Dendritic cell treated with granulocyte-macrophage colony-stimulating factor and Interleukin-4, amounts not matched to agents 40 ng/mL and 50 ng/mL, for 4 days (primary cell): Measurements from ENCODE around the gene MAP3K14.

Experiments used
- H3K27ac Mint-ChIP-seq: one replicate; pipeline ENCODE4 v1.8.0; 2022; ENCODE audit warnings: mild to moderate bottlenecking, mixed read lengths
- H3K27me3 Mint-ChIP-seq: one replicate; pipeline ENCODE4 v1.8.0; 2022; ENCODE audit warnings: mild to moderate bottlenecking, mixed read lengths
- H3K36me3 Mint-ChIP-seq: one replicate; pipeline ENCODE4 v1.8.0; 2022; ENCODE audit warnings: low read depth, mixed read lengths
- H3K4me1 Mint-ChIP-seq: one replicate; pipeline ENCODE4 v1.8.0; 2022; ENCODE audit warnings: low read depth, mixed read lengths
- H3K4me3 Mint-ChIP-seq: one replicate; pipeline ENCODE4 v1.8.0; 2022; ENCODE audit warnings: mild to moderate bottlenecking, moderate library complexity, mixed read lengths
- H3K9me3 Mint-ChIP-seq: one replicate; pipeline ENCODE4 v1.8.0; 2022; ENCODE audit warnings: mixed read lengths
- intact Hi-C: fragments of 100-400 bp; cut with micrococcal nuclease; formaldehyde crosslinking; loops from one replicate; pipeline ENCODE4 v1.15.0; 2022

The MAP3K14 gene

GRCh38 chr17:45248132-45248957 lies 68.5 kb downstream of the MAP3K14 start:
- intact Hi-C loops = no loop called here
- peaks cover 40% of the 10 kb centered on the region for H3K4me1 Mint-ChIP-seq

GRCh38 chr17:45247429-45248131 lies 69.2 kb downstream of the MAP3K14 start:
- peak overlapping the region; percentile 71 for H3K4me3 Mint-ChIP-seq
- no peaks in the 10 kb centered on the region for H3K9me3 Mint-ChIP-seq
- H3K4me1 Mint-ChIP-seq = peaks cover 45% of the 10 kb centered on the region
- peaks cover 76% of the 10 kb centered on the region for H3K36me3 Mint-ChIP-seq
- peak overlapping the region; percentile 64 for H3K27ac Mint-ChIP-seq
- intact Hi-C loops = no loop called here
- H3K27me3 Mint-ChIP-seq = no peaks in the 10 kb centered on the region

More at GRCh38 chr17:45248132-45248957, 68.5 kb downstream of the MAP3K14 start:
- H3K9me3 Mint-ChIP-seq = no peaks in the 10 kb centered on the region
- peaks cover 68% of the 10 kb centered on the region for H3K36me3 Mint-ChIP-seq
- H3K27me3 Mint-ChIP-seq = no peaks in the 10 kb centered on the region
- H3K4me3 Mint-ChIP-seq = no peak overlapping the region
- H3K27ac Mint-ChIP-seq = peak overlapping the region; percentile 64

GRCh38 chr17:45246861-45247428 lies 69.9 kb downstream of the MAP3K14 start:
- Mint-ChIP-seq H3K9me3 (no peaks in the 10 kb centered on the region), H3K4me3 (peak overlapping the region; percentile 71), H3K4me1 (peaks cover 50% of the 10 kb centered on the region), H3K27ac (peak overlapping the region; percentile 64), H3K27me3 (no peaks in the 10 kb centered on the region), H3K36me3 (peaks cover 82% of the 10 kb centered on the region)
- intact Hi-C loops = no loop called here

GRCh38 chr17:45246338-45246737 lies 70.5 kb downstream of the MAP3K14 start:
- Mint-ChIP-seq H3K4me1 (peaks cover 50% of the 10 kb centered on the region), H3K9me3 (no peaks in the 10 kb centered on the region), H3K27me3 (no peaks in the 10 kb centered on the region), H3K27ac (peak overlapping the region; percentile 30), H3K36me3 (peaks cover 88% of the 10 kb centered on the region), H3K4me3 (no peak overlapping the region)
- intact Hi-C loops = no loop called here

GRCh38 chr17:45244725-45245656 lies 71.8 kb downstream of the MAP3K14 start:
- peaks cover 50% of the 10 kb centered on the region for H3K4me1 Mint-ChIP-seq
- no peaks in the 10 kb centered on the region for H3K9me3 Mint-ChIP-seq
- H3K4me3 Mint-ChIP-seq = no peak overlapping the region
- H3K27ac Mint-ChIP-seq = peak overlapping the region; percentile 45
- intact Hi-C loops = no loop called here
- peaks cover 91% of the 10 kb centered on the region for H3K36me3 Mint-ChIP-seq
- no peaks in the 10 kb centered on the region for H3K27me3 Mint-ChIP-seq

- no peak overlapping the region for H3K27ac Mint-ChIP-seq
- peaks cover 96% of the 10 kb centered on the region for H3K36me3 Mint-ChIP-seq
- intact Hi-C loops = no loop called here
These were observed 73.1 kb downstream of the MAP3K14 start for GRCh38 chr17:45243750-45244149.

GRCh38 chr17:45242029-45242414 lies 74.8 kb downstream of the MAP3K14 start:
- Mint-ChIP-seq H3K4me3 (no peak overlapping the region), H3K36me3 (peaks cover 100% of the 10 kb centered on the region), H3K9me3 (no peaks in the 10 kb centered on the region), H3K27me3 (no peaks in the 10 kb centered on the region), H3K27ac (no peak overlapping the region), H3K4me1 (peaks cover 64% of the 10 kb centered on the region)
- intact Hi-C loops = no loop called here

More at GRCh38 chr17:45243750-45244149, 73.1 kb downstream of the MAP3K14 start:
- H3K4me3 Mint-ChIP-seq = no peak overlapping the region
- peaks cover 57% of the 10 kb centered on the region for H3K4me1 Mint-ChIP-seq
- no peaks in the 10 kb centered on the region for H3K27me3 Mint-ChIP-seq
- no peaks in the 10 kb centered on the region for H3K9me3 Mint-ChIP-seq

GRCh38 chr17:45241328-45242028 lies 75.3 kb downstream of the MAP3K14 start:
- no peaks in the 10 kb centered on the region for H3K27me3 Mint-ChIP-seq

GRCh38 chr17:45240905-45241327 lies 75.9 kb downstream of the MAP3K14 start:
- Mint-ChIP-seq H3K9me3 (no peaks in the 10 kb centered on the region), H3K27ac (no peak overlapping the region), H3K4me3 (no peak overlapping the region), H3K27me3 (no peaks in the 10 kb centered on the region), H3K4me1 (peaks cover 57% of the 10 kb centered on the region), H3K36me3 (peaks cover 100% of the 10 kb centered on the region)
- intact Hi-C loops = no loop called here

More at GRCh38 chr17:45241328-45242028, 75.3 kb downstream of the MAP3K14 start:
- H3K27ac Mint-ChIP-seq = no peak overlapping the region
- intact Hi-C loops = no loop called here
- no peaks in the 10 kb centered on the region for H3K9me3 Mint-ChIP-seq
- no peak overlapping the region for H3K4me3 Mint-ChIP-seq
- peaks cover 59% of the 10 kb centered on the region for H3K4me1 Mint-ChIP-seq
- peaks cover 100% of the 10 kb centered on the region for H3K36me3 Mint-ChIP-seq

GRCh38 chr17:45238155-45238774 lies 78.6 kb downstream of the MAP3K14 start:
- intact Hi-C loops = no loop called here
- Mint-ChIP-seq H3K27me3 (no peaks in the 10 kb centered on the region), H3K4me1 (peaks cover 60% of the 10 kb centered on the region), H3K36me3 (peaks cover 100% of the 10 kb centered on the region), H3K9me3 (no peaks in the 10 kb centered on the region), H3K27ac (peak overlapping the region; percentile 13), H3K4me3 (no peak overlapping the region)

- Mint-ChIP-seq H3K4me1 (peaks cover 62% of the 10 kb centered on the region), H3K27ac (peak overlapping the region; percentile 41), H3K27me3 (no peaks in the 10 kb centered on the region), H3K36me3 (peaks cover 100% of the 10 kb centered on the region), H3K9me3 (no peaks in the 10 kb centered on the region), H3K4me3 (no peak overlapping the region)
- intact Hi-C loops = no loop called here
These were observed 79.1 kb downstream of the MAP3K14 start for GRCh38 chr17:45237686-45238085.

GRCh38 chr17:45236282-45236606 lies 80.6 kb downstream of the MAP3K14 start:
- no peaks in the 10 kb centered on the region for H3K9me3 Mint-ChIP-seq
- intact Hi-C loops = no loop called here
- H3K27me3 Mint-ChIP-seq = no peaks in the 10 kb centered on the region
- H3K27ac Mint-ChIP-seq = peak overlapping the region; percentile 48
- H3K4me3 Mint-ChIP-seq = no peak overlapping the region
- peaks cover 70% of the 10 kb centered on the region for H3K4me1 Mint-ChIP-seq
- peaks cover 100% of the 10 kb centered on the region for H3K36me3 Mint-ChIP-seq
